CD14-positive monocyte (primary cell): ENCODE data around the gene LINC01488. TPM values are rescaled to one million over a fixed set of nuclear protein-coding genes. Genes with fewer than 3 reads are reported as not detected.

Source experiments
- DNase-seq, 3 donors: peaks; one replicate each; pipeline ENCODE4 v3.0.0-alpha.2; 2011 to 2022
- H2AFZ ChIP-seq: 2 replicates; pipeline ENCODE4 v1.6.0; 2012; ENCODE audit warnings: mild to moderate bottlenecking, low read depth, low read length, inconsistent platforms; ENCODE audit not compliant: insufficient read depth, poor library complexity, severe bottlenecking
- H3K27ac ChIP-seq, 2 donors: 1 replicate in 1 of 2; 2 replicates in 1 of 2; pipeline ENCODE4 v1.5.1; 2012 to 2013; ENCODE audit warnings: low read length in 2 of 2, control low read depth in 1 of 2, inconsistent platforms in 1 of 2, low read depth in 1 of 2, mild to moderate bottlenecking in 1 of 2
- H3K27me3 ChIP-seq, 2 donors: one replicate each; pipeline versions ENCODE4 v1.6.0 to v1.6.1; 2011 to 2013; ENCODE audit warnings: low read length in 2 of 2; ENCODE audit not compliant: control insufficient read depth in 2 of 2, insufficient read depth in 2 of 2
- H3K36me3 ChIP-seq, 2 donors: replicated peaks in 1 of 2; 1 replicate in 1 of 2; 2 replicates in 1 of 2; pipeline versions ENCODE4 v1.5.1 to v1.6.1; 2012 to 2013; ENCODE audit warnings: low read length in 2 of 2, control low read depth in 1 of 2, inconsistent platforms in 1 of 2, mild to moderate bottlenecking in 1 of 2; ENCODE audit not compliant: insufficient read depth in 2 of 2, control insufficient read depth in 1 of 2
- H3K4me1 ChIP-seq, 2 donors: 1 replicate in 1 of 2; 2 replicates in 1 of 2; pipeline versions ENCODE4 v1.5.1 to v1.6.1; 2012 to 2013; ENCODE audit warnings: low read length in 2 of 2, control low read depth in 1 of 2, inconsistent platforms in 1 of 2, mild to moderate bottlenecking in 1 of 2, moderate library complexity in 1 of 2; ENCODE audit not compliant: insufficient read depth in 2 of 2, control insufficient read depth in 1 of 2
- H3K4me2 ChIP-seq: replicated peaks from 2 replicates; pipeline ENCODE3; 2012; ENCODE audit warnings: low read length, moderate library complexity, mild to moderate bottlenecking; ENCODE audit not compliant: poor library complexity, severe bottlenecking; ENCODE audit errors: extremely low read depth
- H3K4me3 ChIP-seq, 3 experiments: fragments of 200-600 bp in 1 of 3; sonication (generic) in 1 of 3; replicated peaks in 1 of 3; 1 replicate in 2 of 3; 2 replicates in 1 of 3; pipeline ENCODE4 v1.5.1; 2011 to 2013; ENCODE audit warnings: low read length in 3 of 3, mild to moderate bottlenecking in 3 of 3, control low read depth in 2 of 3, low read depth in 2 of 3, inconsistent platforms in 1 of 3, moderate library complexity in 1 of 3
- H3K79me2 ChIP-seq: 2 replicates; pipeline ENCODE4 v1.6.0; 2012; ENCODE audit warnings: mild to moderate bottlenecking, control low read depth, inconsistent platforms, low read length, moderate library complexity; ENCODE audit not compliant: insufficient read depth
- H3K9ac ChIP-seq: 2 replicates; pipeline ENCODE4 v1.6.0; 2017; ENCODE audit warnings: low read length, mild to moderate bottlenecking; ENCODE audit not compliant: insufficient read depth, poor library complexity, severe bottlenecking
- H3K9me3 ChIP-seq, 2 donors: replicated peaks in 1 of 2; 1 replicate in 1 of 2; 2 replicates in 1 of 2; pipeline versions ENCODE4 v1.5.1 to v1.6.1; 2012 to 2013; ENCODE audit warnings: low read length in 2 of 2, control low read depth in 1 of 2; ENCODE audit not compliant: control insufficient read depth in 1 of 2, insufficient read depth in 1 of 2
- H4K20me1 ChIP-seq: 2 replicates; pipeline ENCODE4 v1.6.0; 2012; ENCODE audit warnings: mild to moderate bottlenecking, low read length, control low read depth, moderate library complexity; ENCODE audit not compliant: insufficient read depth
- H3K27ac Mint-ChIP-seq, 7 donors: one replicate each; pipeline ENCODE4 v1.8.0; 2020; ENCODE audit warnings: mild to moderate bottlenecking in 7 of 7, mixed read lengths in 7 of 7, moderate library complexity in 6 of 7, inconsistent platforms in 2 of 7
- H3K27me3 Mint-ChIP-seq, 3 donors: one replicate each; pipeline ENCODE4 v1.8.0; 2021 to 2022; ENCODE audit warnings: low read depth in 3 of 3, mild to moderate bottlenecking in 3 of 3, mixed read lengths in 3 of 3, moderate library complexity in 3 of 3, inconsistent platforms in 1 of 3
- H3K36me3 Mint-ChIP-seq, 2 donors: one replicate each; pipeline ENCODE4 v1.8.0; 2020; ENCODE audit warnings: mixed read lengths in 2 of 2, inconsistent platforms in 1 of 2, mild to moderate bottlenecking in 1 of 2
- H3K4me1 Mint-ChIP-seq: one replicate; pipeline ENCODE4 v1.8.0; 2020; ENCODE audit warnings: mild to moderate bottlenecking, mixed read lengths
- H3K4me3 Mint-ChIP-seq, 2 donors: one replicate each; pipeline ENCODE4 v1.8.0; 2020; ENCODE audit warnings: mild to moderate bottlenecking in 2 of 2, mixed read lengths in 2 of 2, moderate library complexity in 1 of 2
- H3K9me3 Mint-ChIP-seq, 7 donors: one replicate each; pipeline ENCODE4 v1.8.0; 2020 to 2022; ENCODE audit warnings: mixed read lengths in 7 of 7, mild to moderate bottlenecking in 6 of 7, moderate library complexity in 6 of 7, inconsistent platforms in 2 of 7
- CTCF ChIP-seq: fragments of 200-600 bp; IDR thresholded peaks from one replicate; pipeline ENCODE4 v1.8.0; 2022; ENCODE audit warnings: antibody characterized with exemption, mild to moderate bottlenecking
- WGBS: methylation state at CpG from one replicate; pipeline ENCODE4 v1.1.5; 2013; ENCODE audit warnings: missing lambda C conversion rate; ENCODE audit not compliant: insufficient coverage; 5-methylcytosine and 5-hydroxymethylcytosine counted together
- intact Hi-C, 2 donors: fragments of 100-400 bp; cut with micrococcal nuclease; formaldehyde crosslinking; loops; one replicate each; pipeline versions ENCODE4 v1.15.0 to v1.15.1; 2023
- polyA plus RNA-seq, 3 donors: library from polyadenylated mRNA; depleted of rRNA in 1 of 3; unstranded in 2 of 3; stranded (reverse) in 1 of 3; fragments of 300-500 nt in 2 of 3; fragments of >200 nt in 1 of 3; fragmentation: Illumina TruSeq in 2 of 3; gene quantifications; 1 replicate in 2 of 3; 2 replicates in 1 of 3; pipeline ENCODE4 v1.2.3, GENCODE V29; 2012 to 2021

The LINC01488 gene
- polyA plus RNA-seq, 3 donors: not detected

GRCh38 chr11:69471729-69472540, 9.5 kb upstream of the LINC01488 start:
- no peak for DNase-seq
- H3K27ac Mint-ChIP-seq: no peak overlapping the region
- intact Hi-C loops: no loop called here
- Histone ChIP-seq H3K4me2 (no peak overlapping the region), H3K27ac (no peak overlapping the region), H2AFZ (no peak overlapping the region), H3K4me1 (no peaks in the 10 kb centered on the region), H3K4me3 (no peak overlapping the region), H3K36me3 (no peaks in the 10 kb centered on the region), H4K20me1 (no peaks in the 10 kb centered on the region), H3K9ac (no peak overlapping the region), H3K9me3 (peaks cover 0 to 11% of the 10 kb centered on the region in 2 donors), H3K79me2 (no peaks in the 10 kb centered on the region), H3K27me3 (peaks cover 0 to 4% of the 10 kb centered on the region in 2 donors)
- TF ChIP-seq CTCF: no peak
- no peaks in the 10 kb centered on the region for H3K4me1 Mint-ChIP-seq
- no peak overlapping the region for H3K4me3 Mint-ChIP-seq
- 90% methylated on average over 7 of the region's 17 CpGs for WGBS
- H3K36me3 Mint-ChIP-seq: no peaks in the 10 kb centered on the region
- peaks cover 9 to 20% (median 11%) of the 10 kb centered on the region in 3 donors for H3K27me3 Mint-ChIP-seq
- peaks cover 0 to 11% (median 3%) of the 10 kb centered on the region in 7 donors for H3K9me3 Mint-ChIP-seq

- Histone ChIP-seq H3K9me3 (peaks cover 0 to 11% of the 10 kb centered on the region in 2 donors), H3K27ac (no peak overlapping the region), H3K4me1 (no peaks in the 10 kb centered on the region), H3K4me3 (no peak overlapping the region), H3K36me3 (no peaks in the 10 kb centered on the region), H3K27me3 (peaks cover 0 to 4% of the 10 kb centered on the region in 2 donors), H3K4me2 (no peak overlapping the region), H3K9ac (no peak overlapping the region), H4K20me1 (no peaks in the 10 kb centered on the region), H3K79me2 (no peaks in the 10 kb centered on the region), H2AFZ (no peak overlapping the region)
- peaks cover 0 to 11% (median 3%) of the 10 kb centered on the region in 7 donors for H3K9me3 Mint-ChIP-seq
- intact Hi-C loops: no loop called here
- TF ChIP-seq CTCF: no peak
- no peak for DNase-seq
- H3K27ac Mint-ChIP-seq: no peak overlapping the region
- no peaks in the 10 kb centered on the region for H3K4me1 Mint-ChIP-seq
- no peaks in the 10 kb centered on the region for H3K36me3 Mint-ChIP-seq
- no peak overlapping the region for H3K4me3 Mint-ChIP-seq
- peaks cover 7 to 20% (median 10%) of the 10 kb centered on the region in 3 donors for H3K27me3 Mint-ChIP-seq
- WGBS: 98% methylated on average over 5 of the region's 12 CpGs
Observed at GRCh38 chr11:69472541-69473275, 8.8 kb upstream of the LINC01488 start.
